ENCODE results near the gene KCNT2.

The KCNT2 gene

DNA sequence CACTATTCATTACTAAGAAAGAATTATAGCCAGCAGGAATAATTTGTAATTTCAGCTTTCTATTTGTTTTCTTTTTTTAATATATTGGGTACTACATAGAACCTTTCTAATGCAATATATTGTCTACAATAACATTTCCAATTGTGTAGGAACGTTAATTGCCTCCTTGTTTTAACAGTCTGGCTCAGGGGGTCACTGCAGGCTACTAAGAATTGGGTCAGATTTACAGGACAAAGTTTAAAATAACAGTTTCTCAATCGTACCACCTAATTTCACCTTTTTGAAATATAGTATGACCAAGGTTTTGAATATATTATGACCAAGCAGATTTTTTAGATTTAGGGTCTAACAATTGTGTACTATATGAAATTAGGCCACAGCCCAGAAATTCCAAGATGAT is 46.0 kb upstream of the KCNT2 start:
- Histone ChIP-seq H3K27ac (ENCODE audit: low read depth, low read length) (no peak overlapping the region), H3K9me3 (ENCODE audit: control insufficient read depth, insufficient read depth, low read length) (no peaks in the 10 kb centered on the region), H3K36me3 (ENCODE audit: control insufficient read depth, low read length) (no peaks in the 10 kb centered on the region), H3K4me1 (ENCODE audit: control insufficient read depth, low read length) (no peaks in the 10 kb centered on the region), H3K79me2 (ENCODE audit: control insufficient read depth, low read length) (no peaks in the 10 kb centered on the region), H3K4me2 (ENCODE audit: low read length) (no peak overlapping the region), H3K27me3 (ENCODE audit: control insufficient read depth, low read length) (no peaks in the 10 kb centered on the region), H3F3A (ENCODE audit: control insufficient read depth, insufficient read depth) (no peaks in the 10 kb centered on the region), H3K4me3 (ENCODE audit: low read length) (no peak overlapping the region), H4K20me1 (ENCODE audit: control insufficient read depth, insufficient read depth, low read depth, low read length) (no peaks in the 10 kb centered on the region), H3K9me2 (replicated peaks; ENCODE audit: control insufficient read depth, low read length) (no peaks in the 10 kb centered on the region)
- TF ChIP-seq CTCF (IDR thresholded peaks at IDR 0.05; ENCODE audit: low read depth, low read length, poor library complexity, severe bottlenecking): no peak
- TF ChIP-seq EZH2phosphoT487 (IDR thresholded peaks at IDR 0.05; ENCODE audit: borderline replicate concordance, low read length): no peak

- no peaks in the 10 kb centered on the region for H3K9me3 ChIP-seq (ENCODE audit: control insufficient read depth, insufficient read depth, low read length)
- no peak within 1 kb of the TSS for H3K4me2 ChIP-seq (ENCODE audit: low read length)
- H3K4me3 ChIP-seq (ENCODE audit: low read length): no peak within 1 kb of the TSS
- H3K36me3 ChIP-seq (ENCODE audit: control insufficient read depth, low read length): no peaks in the 10 kb centered on the region
- no peak within 1 kb of the TSS for H3K27ac ChIP-seq (ENCODE audit: low read depth, low read length)
- no peaks in the 10 kb centered on the region for H3F3A ChIP-seq (ENCODE audit: control insufficient read depth, insufficient read depth)
- H3K4me1 ChIP-seq (ENCODE audit: control insufficient read depth, low read length): no peaks in the 10 kb centered on the region
- no peaks in the 10 kb centered on the region for H3K9me2 ChIP-seq (replicated peaks; ENCODE audit: control insufficient read depth, low read length)
- no peaks in the 10 kb centered on the region for H3K27me3 ChIP-seq (ENCODE audit: control insufficient read depth, low read length)
- no peaks in the 10 kb centered on the region for H3K79me2 ChIP-seq (ENCODE audit: control insufficient read depth, low read length)
- no peaks in the 10 kb centered on the region for H4K20me1 ChIP-seq (ENCODE audit: control insufficient read depth, insufficient read depth, low read depth, low read length)
- TF ChIP-seq CTCF (IDR thresholded peaks at IDR 0.05; ENCODE audit: low read depth, low read length, poor library complexity, severe bottlenecking) (no peak), EZH2phosphoT487 (IDR thresholded peaks at IDR 0.05; ENCODE audit: borderline replicate concordance, low read length) (no peak)
Measured at GRCh38 chr1:196651637-196652215, 43.5 kb upstream of the KCNT2 start, which contains the start of gene CFH. CFH (plus strand) TSS chr1:196652043; CDS start chr1:196652118, 75 bp downstream.

DNA sequence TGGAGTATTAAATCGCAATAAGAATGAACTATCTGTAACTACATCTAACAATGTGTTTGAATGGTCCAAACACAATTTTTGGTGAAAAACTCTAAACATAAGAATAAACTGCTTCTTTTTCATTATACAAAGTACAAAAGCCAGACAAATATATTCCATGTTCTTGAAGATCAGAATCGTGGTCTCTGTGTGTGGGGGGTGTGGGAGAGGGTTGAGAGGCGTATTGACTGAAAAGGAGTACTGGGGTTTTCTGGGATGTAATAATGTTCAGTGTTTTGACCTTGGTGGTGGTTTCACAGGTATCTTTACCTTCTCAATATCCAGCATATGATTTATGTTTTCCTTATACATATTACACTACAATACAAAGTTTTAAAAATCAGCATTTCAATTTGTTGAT is 42.8 kb upstream of the KCNT2 start:
- TF ChIP-seq CTCF (IDR thresholded peaks at IDR 0.05; ENCODE audit: low read depth, low read length, poor library complexity, severe bottlenecking) (no peak), EZH2phosphoT487 (IDR thresholded peaks at IDR 0.05; ENCODE audit: borderline replicate concordance, low read length) (no peak)
- no peaks in the 10 kb centered on the region for H3K9me3 ChIP-seq (ENCODE audit: control insufficient read depth, insufficient read depth, low read length)
- H4K20me1 ChIP-seq (ENCODE audit: control insufficient read depth, insufficient read depth, low read depth, low read length): no peaks in the 10 kb centered on the region
- H3K4me1 ChIP-seq (ENCODE audit: control insufficient read depth, low read length): no peaks in the 10 kb centered on the region
- no peak overlapping the region for H3K4me3 ChIP-seq (ENCODE audit: low read length)
- no peak overlapping the region for H3K4me2 ChIP-seq (ENCODE audit: low read length)
- no peak overlapping the region for H3K27ac ChIP-seq (ENCODE audit: low read depth, low read length)
- H3F3A ChIP-seq (ENCODE audit: control insufficient read depth, insufficient read depth): no peaks in the 10 kb centered on the region
- no peaks in the 10 kb centered on the region for H3K36me3 ChIP-seq (ENCODE audit: control insufficient read depth, low read length)
- no peaks in the 10 kb centered on the region for H3K79me2 ChIP-seq (ENCODE audit: control insufficient read depth, low read length)
- H3K9me2 ChIP-seq (replicated peaks; ENCODE audit: control insufficient read depth, low read length): no peaks in the 10 kb centered on the region
- no peaks in the 10 kb centered on the region for H3K27me3 ChIP-seq (ENCODE audit: control insufficient read depth, low read length)

Measured in DOHH2 (cell line).